GM23338 (cell line): ENCODE measurements around the gene CHD5. TPM values are rescaled to one million over a fixed set of nuclear protein-coding genes. Genes with fewer than 3 reads are reported as not detected.

Experiments used
- ATAC-seq: fragments of 200-7000 bp; cut with Tn5 transposase; 3 replicates; pipeline ENCODE4 v1.9.1; 2020
- DNase-seq: peaks from one replicate; pipeline ENCODE4 v3.0.0-alpha.2; 2015; ENCODE audit warnings: low spot score
- H2AFZ ChIP-seq: fragments of 200-600 bp; sonication (generic); 2 replicates; pipeline ENCODE4 v1.8.0; 2016; ENCODE audit warnings: antibody characterized with exemption, mild to moderate bottlenecking, moderate library complexity
- H3F3A ChIP-seq: fragments of 200-600 bp; sonication (generic); replicated peaks from 2 replicates; pipeline ENCODE4 v1.8.0; 2017; ENCODE audit warnings: antibody characterized with exemption, mixed run types, low read depth
- H3K27ac ChIP-seq: fragments of 200-600 bp; sonication (generic); 2 replicates; pipeline ENCODE4 v1.6.1; 2016; ENCODE audit warnings: low read depth
- H3K27me3 ChIP-seq: fragments of 200-600 bp; sonication (generic); 2 replicates; pipeline ENCODE4 v1.8.0; 2016; ENCODE audit warnings: mild to moderate bottlenecking, mixed run types, moderate library complexity; ENCODE audit not compliant: insufficient read depth
- H3K36me3 ChIP-seq: fragments of 200-600 bp; sonication (generic); 2 replicates; pipeline ENCODE4 v1.8.0; 2016; ENCODE audit warnings: mild to moderate bottlenecking; ENCODE audit not compliant: insufficient read depth
- H3K4me1 ChIP-seq: fragments of 200-600 bp; sonication (generic); 2 replicates; pipeline ENCODE4 v1.8.0; 2016; ENCODE audit warnings: mild to moderate bottlenecking, moderate library complexity; ENCODE audit not compliant: insufficient read depth
- H3K4me2 ChIP-seq: fragments of 200-600 bp; sonication (generic); 2 replicates; pipeline ENCODE4 v1.7.1; 2017; ENCODE audit warnings: mixed run types
- H3K4me3 ChIP-seq: fragments of 200-600 bp; sonication (generic); 2 replicates; pipeline ENCODE4 v1.6.1; 2016; ENCODE audit warnings: mixed run types
- H3K79me2 ChIP-seq: fragments of 200-600 bp; sonication (generic); replicated peaks from 2 replicates; pipeline ENCODE4 v1.8.0; 2017; ENCODE audit warnings: mild to moderate bottlenecking; ENCODE audit not compliant: insufficient read depth
- H3K9me2 ChIP-seq: fragments of 200-600 bp; sonication (generic); 2 replicates; pipeline ENCODE4 v1.8.0; 2017; ENCODE audit not compliant: insufficient read depth
- H4K20me1 ChIP-seq: fragments of 200-600 bp; sonication (generic); replicated peaks from 2 replicates; pipeline ENCODE4 v1.8.0; 2017; ENCODE audit warnings: mild to moderate bottlenecking; ENCODE audit not compliant: insufficient read depth
- H3K27ac Mint-ChIP-seq: 2 replicates; pipeline ENCODE4 v1.8.0; 2020; ENCODE audit warnings: inconsistent platforms, mild to moderate bottlenecking, moderate library complexity, mixed read lengths
- H3K27me3 Mint-ChIP-seq: 3 replicates; pipeline ENCODE4 v1.8.0; 2022; ENCODE audit warnings: low read depth, mild to moderate bottlenecking, moderate library complexity, mixed read lengths, inconsistent platforms; ENCODE audit not compliant: insufficient read depth, poor library complexity
- H3K36me3 Mint-ChIP-seq: 3 replicates; pipeline ENCODE4 v1.8.0; 2021; ENCODE audit warnings: low read depth, mild to moderate bottlenecking, inconsistent platforms, moderate library complexity, mixed read lengths
- H3K4me1 Mint-ChIP-seq: 3 replicates; pipeline ENCODE4 v1.8.0; 2020; ENCODE audit warnings: mild to moderate bottlenecking, inconsistent platforms, mixed read lengths
- H3K4me3 Mint-ChIP-seq: 3 replicates; pipeline ENCODE4 v1.8.0; 2021; ENCODE audit warnings: moderate library complexity, mild to moderate bottlenecking, inconsistent platforms, mixed read lengths
- H3K9me3 Mint-ChIP-seq: 3 replicates; pipeline ENCODE4 v1.8.0; 2020; ENCODE audit warnings: moderate library complexity, mild to moderate bottlenecking, inconsistent platforms, mixed read lengths
- CREB1 ChIP-seq: fragments of 250-450 bp; sonication (Bioruptor Pico); IDR thresholded peaks from 2 replicates; pipeline ENCODE4 v1.5.0; 2020; ENCODE audit warnings: low read depth, mild to moderate bottlenecking, moderate library complexity
- ETS1 ChIP-seq: IDR thresholded peaks from 2 replicates; pipeline ENCODE4 v1.6.1; 2016; ENCODE audit warnings: antibody characterized with exemption
- EZH2 ChIP-seq: fragments of 200-600 bp; sonication (generic); IDR thresholded peaks from one replicate; pipeline ENCODE4 v1.8.0; 2017; ENCODE audit warnings: antibody characterized with exemption, mild to moderate bottlenecking, low read depth; ENCODE audit not compliant: unreplicated experiment
- EZH2phosphoT487 ChIP-seq: fragments of 200-600 bp; sonication (generic); IDR thresholded peaks from one replicate; pipeline ENCODE4 v1.8.1; 2018; ENCODE audit warnings: antibody characterized with exemption; ENCODE audit not compliant: unreplicated experiment
- JUNB ChIP-seq: IDR thresholded peaks from one replicate; pipeline ENCODE4 v1.6.1; 2016; ENCODE audit warnings: antibody characterized with exemption; ENCODE audit not compliant: unreplicated experiment
- NANOG ChIP-seq: IDR thresholded peaks from 2 replicates; pipeline ENCODE4 v1.6.1; 2016; ENCODE audit warnings: antibody characterized with exemption, borderline replicate concordance
- POLR2AphosphoS5 ChIP-seq: IDR thresholded peaks from 2 replicates; pipeline ENCODE4 v1.6.1; 2016; ENCODE audit warnings: antibody characterized with exemption, low read depth
- STAT1 ChIP-seq: IDR thresholded peaks from one replicate; pipeline ENCODE4 v1.6.1; 2016; ENCODE audit warnings: antibody characterized with exemption; ENCODE audit not compliant: unreplicated experiment
- ZNF114 ChIP-seq: fragments of 250-450 bp; sonication (Bioruptor Pico); IDR thresholded peaks from 2 replicates; pipeline ENCODE4 v1.5.0; 2020; ENCODE audit warnings: mild to moderate bottlenecking, moderate library complexity
- ZNF331 ChIP-seq: fragments of 250-450 bp; sonication (Bioruptor Pico); IDR thresholded peaks from 2 replicates; pipeline ENCODE4 v1.5.0; 2020; ENCODE audit warnings: low read depth, mild to moderate bottlenecking, moderate library complexity
- polyA plus RNA-seq: library from polyadenylated mRNA; unstranded; fragments of >200 nt; fragmentation: Nextera tagmentation; extraction: Ambion mirVana; gene quantifications from 2 replicates; pipeline ENCODE4 v1.2.1, GENCODE V29; 2016
- total RNA-seq: library from RNA; depleted of rRNA; stranded (reverse); fragments of >200 nt; shearing (Covaris generic); gene quantifications from 2 replicates; pipeline ENCODE4 v1.2.3, GENCODE V29; 2014
- TF ChIP-seq, protein P1 (sequence below): IDR thresholded peaks from one replicate; pipeline ENCODE4 v1.6.1; 2018; ENCODE audit warnings: antibody characterized with exemption; ENCODE audit not compliant: unreplicated experiment
- TF ChIP-seq, protein P2 (sequence below), 2 experiments: fragments of 200-600 bp in 1 of 2; sonication (generic) in 1 of 2; conservative IDR thresholded peaks; 2 replicates each; pipeline versions ENCODE4 v1.5.1 to v1.6.1; 2016 to 2017; ENCODE audit warnings: antibody characterized with exemption in 2 of 2, low read depth in 2 of 2, mild to moderate bottlenecking in 2 of 2, moderate library complexity in 1 of 2
- TF ChIP-seq, protein P3 (sequence below): fragments of 250-450 bp; sonication (Bioruptor Pico); IDR thresholded peaks from 2 replicates; pipeline ENCODE4 v1.5.0; 2020; ENCODE audit warnings: mild to moderate bottlenecking, moderate library complexity

CHD5 gene
- total and polyA plus RNA-seq, 2 experiments from 2014 or later = 0.32 to 1.0 TPM

GRCh38 chr1:6084781-6085495 lies 95.2 kb downstream of the CHD5 start:
- Histone ChIP-seq H3F3A (0 out of 2 replicates have a peak, but pooled peaks cover 2% of the 10 kb centered on the region), H3K36me3 (no peaks in the 10 kb centered on the region), H3K4me3 (no peak overlapping the region), H3K4me2 (no peak overlapping the region), H3K9me2 (no peaks in the 10 kb centered on the region), H4K20me1 (no peaks in the 10 kb centered on the region), H3K27me3 (no peaks in the 10 kb centered on the region), H2AFZ (no peak overlapping the region), H3K27ac (no peak overlapping the region), H3K79me2 (no peaks in the 10 kb centered on the region), H3K4me1 (no peaks in the 10 kb centered on the region)
- TF ChIP-seq STAT1 (no peak), EZH2phosphoT487 (no peak), CREB1 (CRISPR knock-in tag) (no peak), EZH2 (no peak), POLR2AphosphoS5 (no peak), ZNF331 (CRISPR knock-in tag) (no peak), NANOG (no peak), ETS1 (no peak), ZNF114 (CRISPR knock-in tag) (no peak), JUNB (no peak)
- TF ChIP-seq, protein P1, sequence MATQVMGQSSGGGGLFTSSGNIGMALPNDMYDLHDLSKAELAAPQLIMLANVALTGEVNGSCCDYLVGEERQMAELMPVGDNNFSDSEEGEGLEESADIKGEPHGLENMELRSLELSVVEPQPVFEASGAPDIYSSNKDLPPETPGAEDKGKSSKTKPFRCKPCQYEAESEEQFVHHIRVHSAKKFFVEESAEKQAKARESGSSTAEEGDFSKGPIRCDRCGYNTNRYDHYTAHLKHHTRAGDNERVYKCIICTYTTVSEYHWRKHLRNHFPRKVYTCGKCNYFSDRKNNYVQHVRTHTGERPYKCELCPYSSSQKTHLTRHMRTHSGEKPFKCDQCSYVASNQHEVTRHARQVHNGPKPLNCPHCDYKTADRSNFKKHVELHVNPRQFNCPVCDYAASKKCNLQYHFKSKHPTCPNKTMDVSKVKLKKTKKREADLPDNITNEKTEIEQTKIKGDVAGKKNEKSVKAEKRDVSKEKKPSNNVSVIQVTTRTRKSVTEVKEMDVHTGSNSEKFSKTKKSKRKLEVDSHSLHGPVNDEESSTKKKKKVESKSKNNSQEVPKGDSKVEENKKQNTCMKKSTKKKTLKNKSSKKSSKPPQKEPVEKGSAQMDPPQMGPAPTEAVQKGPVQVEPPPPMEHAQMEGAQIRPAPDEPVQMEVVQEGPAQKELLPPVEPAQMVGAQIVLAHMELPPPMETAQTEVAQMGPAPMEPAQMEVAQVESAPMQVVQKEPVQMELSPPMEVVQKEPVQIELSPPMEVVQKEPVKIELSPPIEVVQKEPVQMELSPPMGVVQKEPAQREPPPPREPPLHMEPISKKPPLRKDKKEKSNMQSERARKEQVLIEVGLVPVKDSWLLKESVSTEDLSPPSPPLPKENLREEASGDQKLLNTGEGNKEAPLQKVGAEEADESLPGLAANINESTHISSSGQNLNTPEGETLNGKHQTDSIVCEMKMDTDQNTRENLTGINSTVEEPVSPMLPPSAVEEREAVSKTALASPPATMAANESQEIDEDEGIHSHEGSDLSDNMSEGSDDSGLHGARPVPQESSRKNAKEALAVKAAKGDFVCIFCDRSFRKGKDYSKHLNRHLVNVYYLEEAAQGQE = no peak
- TF ChIP-seq, protein P2, sequence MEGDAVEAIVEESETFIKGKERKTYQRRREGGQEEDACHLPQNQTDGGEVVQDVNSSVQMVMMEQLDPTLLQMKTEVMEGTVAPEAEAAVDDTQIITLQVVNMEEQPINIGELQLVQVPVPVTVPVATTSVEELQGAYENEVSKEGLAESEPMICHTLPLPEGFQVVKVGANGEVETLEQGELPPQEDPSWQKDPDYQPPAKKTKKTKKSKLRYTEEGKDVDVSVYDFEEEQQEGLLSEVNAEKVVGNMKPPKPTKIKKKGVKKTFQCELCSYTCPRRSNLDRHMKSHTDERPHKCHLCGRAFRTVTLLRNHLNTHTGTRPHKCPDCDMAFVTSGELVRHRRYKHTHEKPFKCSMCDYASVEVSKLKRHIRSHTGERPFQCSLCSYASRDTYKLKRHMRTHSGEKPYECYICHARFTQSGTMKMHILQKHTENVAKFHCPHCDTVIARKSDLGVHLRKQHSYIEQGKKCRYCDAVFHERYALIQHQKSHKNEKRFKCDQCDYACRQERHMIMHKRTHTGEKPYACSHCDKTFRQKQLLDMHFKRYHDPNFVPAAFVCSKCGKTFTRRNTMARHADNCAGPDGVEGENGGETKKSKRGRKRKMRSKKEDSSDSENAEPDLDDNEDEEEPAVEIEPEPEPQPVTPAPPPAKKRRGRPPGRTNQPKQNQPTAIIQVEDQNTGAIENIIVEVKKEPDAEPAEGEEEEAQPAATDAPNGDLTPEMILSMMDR (conservative IDR thresholded peaks at IDR 0.05; ENCODE audit: low read depth in 2 of 2) = no peak
- TF ChIP-seq, protein P3, sequence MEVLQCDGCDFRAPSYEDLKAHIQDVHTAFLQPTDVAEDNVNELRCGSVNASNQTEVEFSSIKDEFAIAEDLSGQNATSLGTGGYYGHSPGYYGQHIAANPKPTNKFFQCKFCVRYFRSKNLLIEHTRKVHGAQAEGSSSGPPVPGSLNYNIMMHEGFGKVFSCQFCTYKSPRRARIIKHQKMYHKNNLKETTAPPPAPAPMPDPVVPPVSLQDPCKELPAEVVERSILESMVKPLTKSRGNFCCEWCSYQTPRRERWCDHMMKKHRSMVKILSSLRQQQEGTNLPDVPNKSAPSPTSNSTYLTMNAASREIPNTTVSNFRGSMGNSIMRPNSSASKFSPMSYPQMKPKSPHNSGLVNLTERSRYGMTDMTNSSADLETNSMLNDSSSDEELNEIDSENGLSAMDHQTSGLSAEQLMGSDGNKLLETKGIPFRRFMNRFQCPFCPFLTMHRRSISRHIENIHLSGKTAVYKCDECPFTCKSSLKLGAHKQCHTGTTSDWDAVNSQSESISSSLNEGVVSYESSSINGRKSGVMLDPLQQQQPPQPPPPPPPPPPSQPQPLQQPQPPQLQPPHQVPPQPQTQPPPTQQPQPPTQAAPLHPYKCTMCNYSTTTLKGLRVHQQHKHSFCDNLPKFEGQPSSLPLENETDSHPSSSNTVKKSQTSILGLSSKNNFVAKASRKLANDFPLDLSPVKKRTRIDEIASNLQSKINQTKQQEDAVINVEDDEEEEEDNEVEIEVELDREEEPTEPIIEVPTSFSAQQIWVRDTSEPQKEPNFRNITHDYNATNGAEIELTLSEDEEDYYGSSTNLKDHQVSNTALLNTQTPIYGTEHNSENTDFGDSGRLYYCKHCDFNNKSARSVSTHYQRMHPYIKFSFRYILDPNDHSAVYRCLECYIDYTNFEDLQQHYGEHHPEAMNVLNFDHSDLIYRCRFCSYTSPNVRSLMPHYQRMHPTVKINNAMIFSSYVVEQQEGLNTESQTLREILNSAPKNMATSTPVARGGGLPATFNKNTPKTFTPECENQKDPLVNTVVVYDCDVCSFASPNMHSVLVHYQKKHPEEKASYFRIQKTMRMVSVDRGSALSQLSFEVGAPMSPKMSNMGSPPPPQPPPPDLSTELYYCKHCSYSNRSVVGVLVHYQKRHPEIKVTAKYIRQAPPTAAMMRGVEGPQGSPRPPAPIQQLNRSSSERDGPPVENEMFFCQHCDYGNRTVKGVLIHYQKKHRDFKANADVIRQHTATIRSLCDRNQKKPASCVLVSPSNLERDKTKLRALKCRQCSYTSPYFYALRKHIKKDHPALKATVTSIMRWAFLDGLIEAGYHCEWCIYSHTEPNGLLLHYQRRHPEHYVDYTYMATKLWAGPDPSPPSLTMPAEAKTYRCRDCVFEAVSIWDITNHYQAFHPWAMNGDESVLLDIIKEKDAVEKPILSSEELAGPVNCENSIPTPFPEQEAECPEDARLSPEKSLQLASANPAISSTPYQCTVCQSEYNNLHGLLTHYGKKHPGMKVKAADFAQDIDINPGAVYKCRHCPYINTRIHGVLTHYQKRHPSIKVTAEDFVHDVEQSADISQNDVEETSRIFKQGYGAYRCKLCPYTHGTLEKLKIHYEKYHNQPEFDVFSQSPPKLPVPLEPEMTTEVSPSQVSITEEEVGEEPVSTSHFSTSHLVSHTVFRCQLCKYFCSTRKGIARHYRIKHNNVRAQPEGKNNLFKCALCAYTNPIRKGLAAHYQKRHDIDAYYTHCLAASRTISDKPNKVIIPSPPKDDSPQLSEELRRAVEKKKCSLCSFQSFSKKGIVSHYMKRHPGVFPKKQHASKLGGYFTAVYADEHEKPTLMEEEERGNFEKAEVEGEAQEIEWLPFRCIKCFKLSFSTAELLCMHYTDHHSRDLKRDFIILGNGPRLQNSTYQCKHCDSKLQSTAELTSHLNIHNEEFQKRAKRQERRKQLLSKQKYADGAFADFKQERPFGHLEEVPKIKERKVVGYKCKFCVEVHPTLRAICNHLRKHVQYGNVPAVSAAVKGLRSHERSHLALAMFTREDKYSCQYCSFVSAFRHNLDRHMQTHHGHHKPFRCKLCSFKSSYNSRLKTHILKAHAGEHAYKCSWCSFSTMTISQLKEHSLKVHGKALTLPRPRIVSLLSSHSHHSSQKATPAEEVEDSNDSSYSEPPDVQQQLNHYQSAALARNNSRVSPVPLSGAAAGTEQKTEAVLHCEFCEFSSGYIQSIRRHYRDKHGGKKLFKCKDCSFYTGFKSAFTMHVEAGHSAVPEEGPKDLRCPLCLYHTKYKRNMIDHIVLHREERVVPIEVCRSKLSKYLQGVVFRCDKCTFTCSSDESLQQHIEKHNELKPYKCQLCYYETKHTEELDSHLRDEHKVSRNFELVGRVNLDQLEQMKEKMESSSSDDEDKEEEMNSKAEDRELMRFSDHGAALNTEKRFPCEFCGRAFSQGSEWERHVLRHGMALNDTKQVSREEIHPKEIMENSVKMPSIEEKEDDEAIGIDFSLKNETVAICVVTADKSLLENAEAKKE (CRISPR knock-in tag) = no peak
- Mint-ChIP-seq H3K27me3 (peaks cover 2% of the 10 kb centered on the region), H3K9me3 (no peaks in the 10 kb centered on the region), H3K4me3 (no peak overlapping the region), H3K36me3 (no peaks in the 10 kb centered on the region), H3K27ac (no peak overlapping the region; the same call in 1 of the 2 replicates), H3K4me1 (peaks cover 12% of the 10 kb centered on the region)
- ATAC-seq = no peak
- no peak for DNase-seq
